GM04503 (cell line): Measurements from ENCODE around the gene HHIPL1.

ENCODE experiments used
- DNase-seq: peaks from one replicate; pipeline ENCODE4 v3.0.0-alpha.2; 2012; ENCODE audit warnings: low read depth

HHIPL1 gene

GRCh38 chr14:99718031-99718810 lies 73.3 kb downstream of the HHIPL1 start:
- no peak for DNase-seq

GRCh38 chr14:99718811-99719192 lies 73.9 kb downstream of the HHIPL1 start:
- no peak for DNase-seq

GRCh38 chr14:99720941-99721791 lies 76.2 kb downstream of the HHIPL1 start:
- no peak for DNase-seq

GRCh38 chr14:99721792-99722516 lies 77.0 kb downstream of the HHIPL1 start:
- no peak for DNase-seq

GRCh38 chr14:99722741-99723140 lies 77.8 kb downstream of the HHIPL1 start:
- no peak for DNase-seq

GRCh38 chr14:99724196-99724891 lies 79.4 kb downstream of the HHIPL1 start:
- no peak for DNase-seq

- DNase-seq = no peak
Observed at GRCh38 chr14:99724939-99725773, 80.2 kb downstream of the HHIPL1 start.

GRCh38 chr14:99725774-99726537 lies 81.0 kb downstream of the HHIPL1 start:
- DNase-seq = no peak

GRCh38 chr14:99726538-99727095 lies 81.7 kb downstream of the HHIPL1 start:
- no peak for DNase-seq

GRCh38 chr14:99727096-99727870 lies 82.4 kb downstream of the HHIPL1 start:
- DNase-seq = no peak

- no peak for DNase-seq
Observed at GRCh38 chr14:99728231-99728920, 83.4 kb downstream of the HHIPL1 start.

GRCh38 chr14:99728981-99729451 lies 84.1 kb downstream of the HHIPL1 start:
- no peak for DNase-seq
